ENCODE measurements around the gene CASS4.

Gene CASS4

GRCh38 chr20:56392881-56393482 lies 19.1 kb upstream of the CASS4 start:
- peak overlapping the region; percentile 95 for H3K27ac ChIP-seq (replicated peaks; ENCODE audit: low read length)
- H3K14ac ChIP-seq (ENCODE audit: low read length): no peak overlapping the region
- H3K79me1 ChIP-seq (ENCODE audit: low read depth, low read length): peaks cover 9% of the 10 kb centered on the region
- no peak overlapping the region for H2BK15ac ChIP-seq (ENCODE audit: low read length)
- H3K18ac ChIP-seq (ENCODE audit: low read length): peak overlapping the region; percentile 76
- H4K8ac ChIP-seq (ENCODE audit: low read depth, low read length): no peak overlapping the region
- no peak overlapping the region for H2BK120ac ChIP-seq (ENCODE audit: low read depth, low read length)
- H3K9ac ChIP-seq (ENCODE audit: low read depth, low read length, poor library complexity): peak overlapping the region; percentile 87
- H3K4me1 ChIP-seq (ENCODE audit: control insufficient read depth in 2 of 2, insufficient read depth in 1 of 2, low read depth in 1 of 2, low read length in 2 of 2): peaks cover 5 to 11% of the 10 kb centered on the region in 2 donors
- H3K9me3 ChIP-seq (replicated peaks in 1 of 2; ENCODE audit: control insufficient read depth in 2 of 2, insufficient read depth in 1 of 2, low read depth in 1 of 2, low read length in 2 of 2): no peaks in the 10 kb centered on the region
- no CpG with 5 or more reads among the region's 18 CpGs for WGBS, 2 donors (ENCODE audit: extremely low coverage in 2 of 2, insufficient read length in 2 of 2, insufficient replicate concordance in 1 of 2)
- H3K4me3 ChIP-seq (ENCODE audit: low read length in 2 of 2): peak overlapping the region; percentile 95 to 99
- H3K36me3 ChIP-seq (replicated peaks in 1 of 2; ENCODE audit: control insufficient read depth in 2 of 2, insufficient read depth in 2 of 2, low read length in 2 of 2): peaks cover 34 to 73% of the 10 kb centered on the region in 2 donors
- no peak overlapping the region for H3K4ac ChIP-seq (ENCODE audit: low read length)
- H2AK5ac ChIP-seq (ENCODE audit: low read depth, low read length): no peak overlapping the region
- no peak overlapping the region for H4K91ac ChIP-seq (ENCODE audit: low read depth, low read length, poor library complexity)
- H2BK12ac ChIP-seq (ENCODE audit: low read length): no peak overlapping the region
- H3K27me3 ChIP-seq (ENCODE audit: control insufficient read depth in 3 of 3, insufficient read depth in 3 of 3, low read depth in 1 of 3, low read length in 3 of 3): no peaks in the 10 kb centered on the region
- H2BK5ac ChIP-seq (ENCODE audit: low read length): peak overlapping the region; percentile 77
- peak overlapping the region; percentile 45 for H3K4me2 ChIP-seq (ENCODE audit: insufficient read depth, low read length, poor library complexity, severe bottlenecking)
- H2AFZ ChIP-seq (ENCODE audit: low read length): peak overlapping the region; percentile 97
- DNase-seq (ENCODE audit: low spot score): no peak
- peak overlapping the region; percentile 4 for H3K23ac ChIP-seq (ENCODE audit: low read depth, low read length, poor library complexity)

- peaks cover 9% of the 10 kb centered on the region for H3K79me1 ChIP-seq (ENCODE audit: low read depth, low read length)
- no peak overlapping the region for H3K23ac ChIP-seq (ENCODE audit: low read depth, low read length, poor library complexity)
- H2BK12ac ChIP-seq (ENCODE audit: low read length): no peak overlapping the region
- peaks cover 5 to 11% of the 10 kb centered on the region in 2 donors for H3K4me1 ChIP-seq (ENCODE audit: control insufficient read depth in 2 of 2, insufficient read depth in 1 of 2, low read depth in 1 of 2, low read length in 2 of 2)
- H2AFZ ChIP-seq (ENCODE audit: low read length): no peak overlapping the region
- H3K9ac ChIP-seq (ENCODE audit: low read depth, low read length, poor library complexity): no peak overlapping the region
- H3K18ac ChIP-seq (ENCODE audit: low read length): no peak overlapping the region
- no peak overlapping the region for H3K4ac ChIP-seq (ENCODE audit: low read length)
- no peak overlapping the region for H4K91ac ChIP-seq (ENCODE audit: low read depth, low read length, poor library complexity)
- no peak overlapping the region for H2AK5ac ChIP-seq (ENCODE audit: low read depth, low read length)
- H4K8ac ChIP-seq (ENCODE audit: low read depth, low read length): no peak overlapping the region
- peak overlapping the region; percentile 45 for H3K4me2 ChIP-seq (ENCODE audit: insufficient read depth, low read length, poor library complexity, severe bottlenecking)
- no peak overlapping the region for H2BK5ac ChIP-seq (ENCODE audit: low read length)
- DNase-seq (ENCODE audit: low spot score): no peak
- no peak overlapping the region for H3K27ac ChIP-seq (replicated peaks; ENCODE audit: low read length)
- peaks cover 34 to 73% of the 10 kb centered on the region in 2 donors for H3K36me3 ChIP-seq (replicated peaks in 1 of 2; ENCODE audit: control insufficient read depth in 2 of 2, insufficient read depth in 2 of 2, low read length in 2 of 2)
- no peak overlapping the region for H3K14ac ChIP-seq (ENCODE audit: low read length)
- H3K27me3 ChIP-seq (ENCODE audit: control insufficient read depth in 3 of 3, insufficient read depth in 3 of 3, low read depth in 1 of 3, low read length in 3 of 3): no peaks in the 10 kb centered on the region
- H2BK120ac ChIP-seq (ENCODE audit: low read depth, low read length): no peak overlapping the region
- H3K9me3 ChIP-seq (replicated peaks in 1 of 2; ENCODE audit: control insufficient read depth in 2 of 2, insufficient read depth in 1 of 2, low read depth in 1 of 2, low read length in 2 of 2): no peaks in the 10 kb centered on the region
- H2BK15ac ChIP-seq (ENCODE audit: low read length): no peak overlapping the region
- WGBS, 2 donors (ENCODE audit: extremely low coverage in 2 of 2, insufficient read length in 2 of 2, insufficient replicate concordance in 1 of 2): no CpG with 5 or more reads among the region's 8 CpGs
- H3K4me3 ChIP-seq (ENCODE audit: low read length in 2 of 2): peak overlapping the region; percentile 34 to 99
These were observed 18.4 kb upstream of the CASS4 start for GRCh38 chr20:56393653-56394052.

- Histone ChIP-seq H2BK120ac (ENCODE audit: low read depth, low read length) (no peak overlapping the region), H2AK5ac (ENCODE audit: low read depth, low read length) (no peak overlapping the region), H4K91ac (ENCODE audit: low read depth, low read length, poor library complexity) (no peak overlapping the region), H3K23ac (ENCODE audit: low read depth, low read length, poor library complexity) (no peak overlapping the region), H2BK15ac (ENCODE audit: low read length) (no peak overlapping the region), H3K27ac (replicated peaks; ENCODE audit: low read length) (no peak overlapping the region), H3K18ac (ENCODE audit: low read length) (no peak overlapping the region), H4K8ac (ENCODE audit: low read depth, low read length) (no peak overlapping the region), H3K9ac (ENCODE audit: low read depth, low read length, poor library complexity) (no peak overlapping the region), H3K4ac (ENCODE audit: low read length) (no peak overlapping the region), H2BK12ac (ENCODE audit: low read length) (no peak overlapping the region), H3K79me1 (ENCODE audit: low read depth, low read length) (peaks cover 3% of the 10 kb centered on the region), H3K9me3 (replicated peaks in 1 of 2; ENCODE audit: control insufficient read depth in 2 of 2, insufficient read depth in 1 of 2, low read depth in 1 of 2, low read length in 2 of 2) (no peaks in the 10 kb centered on the region), H3K14ac (ENCODE audit: low read length) (no peak overlapping the region), H2BK5ac (ENCODE audit: low read length) (no peak overlapping the region), H3K4me3 (ENCODE audit: low read length in 2 of 2) (no peak overlapping the region), H3K27me3 (ENCODE audit: control insufficient read depth in 3 of 3, insufficient read depth in 3 of 3, low read depth in 1 of 3, low read length in 3 of 3) (no peaks in the 10 kb centered on the region), H3K4me1 (ENCODE audit: control insufficient read depth in 2 of 2, insufficient read depth in 1 of 2, low read depth in 1 of 2, low read length in 2 of 2) (peaks cover 5 to 11% of the 10 kb centered on the region in 2 donors), H2AFZ (ENCODE audit: low read length) (no peak overlapping the region), H3K4me2 (ENCODE audit: insufficient read depth, low read length, poor library complexity, severe bottlenecking) (no peak overlapping the region), H3K36me3 (replicated peaks in 1 of 2; ENCODE audit: control insufficient read depth in 2 of 2, insufficient read depth in 2 of 2, low read length in 2 of 2) (peaks cover 34 to 73% of the 10 kb centered on the region in 2 donors)
- WGBS, 2 donors (ENCODE audit: extremely low coverage in 2 of 2, insufficient read length in 2 of 2, insufficient replicate concordance in 1 of 2): no CpG with 5 or more reads among the region's 4 CpGs
- no peak for DNase-seq (ENCODE audit: low spot score)
These were observed 16.9 kb upstream of the CASS4 start for GRCh38 chr20:56395166-56395565.

GRCh38 chr20:56400001-56400640 lies 11.9 kb upstream of the CASS4 start:
- Histone ChIP-seq H4K91ac (ENCODE audit: low read depth, low read length, poor library complexity) (no peak overlapping the region), H3K79me1 (ENCODE audit: low read depth, low read length) (no peaks in the 10 kb centered on the region), H3K27me3 (ENCODE audit: control insufficient read depth in 3 of 3, insufficient read depth in 3 of 3, low read depth in 1 of 3, low read length in 3 of 3) (no peaks in the 10 kb centered on the region), H3K4me1 (ENCODE audit: control insufficient read depth in 2 of 2, insufficient read depth in 1 of 2, low read depth in 1 of 2, low read length in 2 of 2) (no peaks in the 10 kb centered on the region), H4K8ac (ENCODE audit: low read depth, low read length) (no peak overlapping the region), H3K23ac (ENCODE audit: low read depth, low read length, poor library complexity) (no peak overlapping the region), H3K14ac (ENCODE audit: low read length) (no peak overlapping the region), H3K18ac (ENCODE audit: low read length) (no peak overlapping the region), H3K36me3 (replicated peaks in 1 of 2; ENCODE audit: control insufficient read depth in 2 of 2, insufficient read depth in 2 of 2, low read length in 2 of 2) (peaks cover 49 to 97% of the 10 kb centered on the region in 2 donors), H2AK5ac (ENCODE audit: low read depth, low read length) (no peak overlapping the region), H3K4ac (ENCODE audit: low read length) (no peak overlapping the region), H2BK12ac (ENCODE audit: low read length) (no peak overlapping the region), H3K4me2 (ENCODE audit: insufficient read depth, low read length, poor library complexity, severe bottlenecking) (no peak overlapping the region), H3K9me3 (replicated peaks in 1 of 2; ENCODE audit: control insufficient read depth in 2 of 2, insufficient read depth in 1 of 2, low read depth in 1 of 2, low read length in 2 of 2) (no peaks in the 10 kb centered on the region), H2BK120ac (ENCODE audit: low read depth, low read length) (no peak overlapping the region), H2BK5ac (ENCODE audit: low read length) (no peak overlapping the region), H3K4me3 (ENCODE audit: low read length in 2 of 2) (no peak overlapping the region), H2AFZ (ENCODE audit: low read length) (no peak overlapping the region), H3K9ac (ENCODE audit: low read depth, low read length, poor library complexity) (no peak overlapping the region), H2BK15ac (ENCODE audit: low read length) (no peak overlapping the region), H3K27ac (replicated peaks; ENCODE audit: low read length) (no peak overlapping the region)
- DNase-seq (ENCODE audit: low spot score): peak; percentile 52
